Gastrocnemius medialis (tissue), 4 donors: ENCODE data around the gene CAMKV. TPM values are rescaled to one million over a fixed set of nuclear protein-coding genes. Genes with fewer than 3 reads are reported as not detected.

Source experiments
- ATAC-seq, 2 donors: fragments of 150-250 bp; one replicate each; pipeline ENCODE4 v1.9.1; 2016
- DNase-seq, 2 donors: peaks; one replicate each; pipeline ENCODE4 v3.0.0-alpha.2; 2019
- H3K27ac ChIP-seq, 4 donors: fragments of 200-600 bp; sonication (generic); 1 replicate in 1 of 4; 2 replicates in 3 of 4; pipeline ENCODE4 v1.5.1; 2016 to 2018; ENCODE audit warnings: mild to moderate bottlenecking in 2 of 4, moderate library complexity in 1 of 4
- H3K27me3 ChIP-seq, 3 donors: fragments of 200-600 bp; sonication (generic) in 2 of 3; 1 replicate in 1 of 3; 2 replicates in 2 of 3; pipeline versions ENCODE4 v1.5.1 to v1.6.0; 2016 to 2019; ENCODE audit warnings: mild to moderate bottlenecking in 1 of 3, moderate library complexity in 1 of 3
- H3K36me3 ChIP-seq, 2 donors: fragments of 200-600 bp; sonication (generic) in 1 of 2; one replicate each; pipeline ENCODE4 v1.5.1; 2017 to 2018
- H3K4me1 ChIP-seq, 2 donors: fragments of 200-600 bp; sonication (generic) in 1 of 2; one replicate each; pipeline ENCODE4 v1.5.1; 2016 to 2017; ENCODE audit warnings: mild to moderate bottlenecking in 2 of 2
- H3K4me3 ChIP-seq, 4 donors: fragments of 200-600 bp; sonication (generic) in 3 of 4; 1 replicate in 1 of 4; 2 replicates in 3 of 4; pipeline ENCODE4 v1.5.1; 2016 to 2019; ENCODE audit warnings: mild to moderate bottlenecking in 2 of 4
- H3K9me3 ChIP-seq, 3 donors: fragments of 200-600 bp; sonication (generic) in 2 of 3; 1 replicate in 1 of 3; 2 replicates in 2 of 3; pipeline ENCODE4 v1.5.1; 2016 to 2019
- POLR2A ChIP-seq, 2 donors: fragments of 450-650 bp; IDR thresholded peaks; one replicate each; pipeline ENCODE4 v1.6.1; 2017; ENCODE audit warnings: antibody characterized with exemption in 2 of 2, mild to moderate bottlenecking in 2 of 2, moderate library complexity in 2 of 2
- in situ Hi-C, 4 donors: fragments of 200-750 bp; cut with MboI; loops; one replicate each; pipeline versions ENCODE4 v1.15.0 to v1.8.0; 2017; ENCODE audit warnings: low sequenced_read_pairs in 4 of 4
- intact Hi-C: fragments of 100-400 bp; cut with DNase I; formaldehyde crosslinking; loops from one replicate; pipeline ENCODE4 v1.15.1; 2023; ENCODE audit warnings: low total_unique reads
- total RNA-seq, 4 donors: library from RNA; depleted of rRNA; stranded (reverse); fragments of >200 nt; gene quantifications; one replicate each; pipeline versions ENCODE4 v1.1.0 to v1.2.3, GENCODE V29; 2016
- TF ChIP-seq, protein P1 (sequence below), 5 experiments: fragments of 450-650 bp in 3 of 5; fragments of 200-600 bp in 2 of 5; sonication (generic) in 2 of 5; IDR thresholded peaks in 4 of 5; conservative IDR thresholded peaks in 1 of 5; 1 replicate in 4 of 5; 2 replicates in 1 of 5; pipeline ENCODE4 v1.5.1; 2016 to 2019; ENCODE audit warnings: antibody characterized with exemption in 5 of 5, mild to moderate bottlenecking in 3 of 5, moderate library complexity in 3 of 5

Gene CAMKV
- total RNA-seq, 4 donors from 2014 or later, result not detected

DNA sequence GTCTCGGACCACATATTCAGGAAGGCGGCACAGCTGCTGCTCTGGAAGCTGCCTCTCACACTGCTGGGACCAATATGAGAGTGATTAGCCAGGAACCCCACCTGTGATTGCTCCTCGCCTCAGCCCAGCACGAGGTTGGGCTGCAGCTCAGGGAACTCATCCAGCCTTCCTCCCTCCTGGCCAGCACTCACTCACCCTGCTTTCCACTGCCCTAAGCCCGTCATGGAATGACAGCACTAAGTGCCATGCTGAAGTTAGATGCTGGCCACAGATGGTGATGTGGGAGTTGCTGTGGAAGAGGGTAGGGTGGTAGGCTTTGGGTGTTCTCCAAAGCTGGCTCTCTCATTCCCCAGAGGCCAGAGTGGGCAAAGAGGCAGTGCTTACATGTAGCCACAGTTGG lies 26.6 kb upstream of the CAMKV start:
- no peak for TF ChIP-seq POLR2A (IDR thresholded peaks at IDR 0.05)
- TF ChIP-seq, protein P1, sequence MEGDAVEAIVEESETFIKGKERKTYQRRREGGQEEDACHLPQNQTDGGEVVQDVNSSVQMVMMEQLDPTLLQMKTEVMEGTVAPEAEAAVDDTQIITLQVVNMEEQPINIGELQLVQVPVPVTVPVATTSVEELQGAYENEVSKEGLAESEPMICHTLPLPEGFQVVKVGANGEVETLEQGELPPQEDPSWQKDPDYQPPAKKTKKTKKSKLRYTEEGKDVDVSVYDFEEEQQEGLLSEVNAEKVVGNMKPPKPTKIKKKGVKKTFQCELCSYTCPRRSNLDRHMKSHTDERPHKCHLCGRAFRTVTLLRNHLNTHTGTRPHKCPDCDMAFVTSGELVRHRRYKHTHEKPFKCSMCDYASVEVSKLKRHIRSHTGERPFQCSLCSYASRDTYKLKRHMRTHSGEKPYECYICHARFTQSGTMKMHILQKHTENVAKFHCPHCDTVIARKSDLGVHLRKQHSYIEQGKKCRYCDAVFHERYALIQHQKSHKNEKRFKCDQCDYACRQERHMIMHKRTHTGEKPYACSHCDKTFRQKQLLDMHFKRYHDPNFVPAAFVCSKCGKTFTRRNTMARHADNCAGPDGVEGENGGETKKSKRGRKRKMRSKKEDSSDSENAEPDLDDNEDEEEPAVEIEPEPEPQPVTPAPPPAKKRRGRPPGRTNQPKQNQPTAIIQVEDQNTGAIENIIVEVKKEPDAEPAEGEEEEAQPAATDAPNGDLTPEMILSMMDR (IDR thresholded peaks at IDR 0.05 in 4 of 5, conservative IDR thresholded peaks at IDR 0.05 in 1 of 5), result no peak
- Histone ChIP-seq H3K36me3 (no peaks in the 10 kb centered on the region), H3K9me3 (no peaks in the 10 kb centered on the region), H3K4me1 (peaks cover 0 to 7% of the 10 kb centered on the region in 2 donors), H3K27me3 (no peaks in the 10 kb centered on the region), H3K27ac (no peak overlapping the region), H3K4me3 (no peak overlapping the region)
- ATAC-seq (no peak), DNase-seq (no peak)
- in situ Hi-C loops (no loop called here), intact Hi-C loops (no loop called here)

DNA sequence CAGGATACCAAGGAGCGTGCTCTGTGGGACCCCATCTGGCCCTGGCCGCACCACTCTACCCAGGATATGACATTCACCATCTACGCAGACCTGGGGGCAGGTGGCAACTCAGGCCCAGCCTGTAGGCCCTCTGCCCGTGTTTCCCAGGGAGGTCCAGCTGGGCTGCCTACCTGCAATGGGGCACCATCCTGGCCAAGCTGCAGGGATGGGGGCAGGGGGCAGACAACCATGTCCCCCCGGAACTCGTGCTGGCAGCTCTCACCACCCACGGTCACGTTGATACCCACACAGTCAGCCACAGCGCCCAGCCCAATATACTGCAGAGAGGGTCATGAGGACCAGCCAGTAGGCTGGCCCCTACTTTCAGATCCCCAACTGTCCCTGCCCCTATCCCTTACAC lies 26.1 kb upstream of the CAMKV start:
- in situ Hi-C loops, result no loop called here
- H3K36me3 ChIP-seq, result no peaks in the 10 kb centered on the region
- no peaks in the 10 kb centered on the region for H3K9me3 ChIP-seq
- peaks cover 0 to 2% of the 10 kb centered on the region in 2 donors for H3K4me1 ChIP-seq
- DNase-seq, result no peak
- no peak for TF ChIP-seq POLR2A (IDR thresholded peaks at IDR 0.05)
- TF ChIP-seq, protein P1 (IDR thresholded peaks at IDR 0.05 in 4 of 5, conservative IDR thresholded peaks at IDR 0.05 in 1 of 5), result no peak
- intact Hi-C loops, result no loop called here
- no peak for ATAC-seq
- no peak overlapping the region for H3K4me3 ChIP-seq
- H3K27me3 ChIP-seq, result no peaks in the 10 kb centered on the region
- H3K27ac ChIP-seq, result no peak overlapping the region

DNA sequence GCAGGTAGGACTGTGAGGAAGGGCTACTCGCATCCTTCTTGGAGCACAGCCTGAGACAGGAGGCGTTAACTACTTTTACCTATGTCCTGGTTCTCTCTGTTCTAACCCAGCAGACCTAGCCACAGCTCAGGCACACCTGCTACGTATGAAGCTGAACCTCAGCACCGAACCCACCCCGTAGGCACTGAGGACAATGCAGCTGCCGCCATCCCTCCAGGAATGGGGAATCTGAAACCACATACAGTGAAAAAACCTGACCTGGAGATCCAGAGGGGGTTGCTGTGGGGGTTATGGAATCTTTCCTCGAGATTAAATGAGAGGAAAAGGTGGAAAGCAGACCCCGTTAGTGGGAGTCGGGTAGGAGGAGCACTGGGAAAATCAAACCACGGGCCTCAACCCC lies 19.6 kb upstream of the CAMKV start:
- DNase-seq (no peak), ATAC-seq (no peak)
- intact Hi-C loops (no loop called here), in situ Hi-C loops (no loop called here)
- Histone ChIP-seq H3K36me3 (no peaks in the 10 kb centered on the region), H3K27me3 (no peaks in the 10 kb centered on the region), H3K4me1 (no peaks in the 10 kb centered on the region), H3K27ac (no peak overlapping the region), H3K9me3 (no peaks in the 10 kb centered on the region), H3K4me3 (no peak overlapping the region)
- no peak for TF ChIP-seq POLR2A (IDR thresholded peaks at IDR 0.05)
- TF ChIP-seq, protein P1 (IDR thresholded peaks at IDR 0.05 in 4 of 5, conservative IDR thresholded peaks at IDR 0.05 in 1 of 5), result no peak

DNA sequence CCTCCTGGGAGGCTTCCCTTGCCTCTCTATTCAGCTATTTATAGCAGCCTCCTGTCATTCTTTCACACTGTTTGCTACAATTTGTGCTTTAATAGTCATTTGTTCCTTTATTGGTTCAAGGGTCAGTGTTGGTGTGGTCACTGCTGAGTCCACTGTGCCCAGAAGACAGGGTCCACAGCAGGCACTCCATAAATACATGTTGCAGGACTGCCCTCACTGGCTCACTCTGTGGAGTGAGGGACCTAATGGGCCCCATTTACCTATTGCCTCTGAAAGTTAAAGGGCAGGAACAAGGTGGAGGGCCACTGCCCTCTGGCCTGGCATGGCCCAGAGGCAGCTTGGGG lies 17.2 kb upstream of the CAMKV start:
- H3K9me3 ChIP-seq, result no peaks in the 10 kb centered on the region
- H3K36me3 ChIP-seq, result no peaks in the 10 kb centered on the region
- DNase-seq (no peak), ATAC-seq (no peak)
- H3K4me3 ChIP-seq, result no peak overlapping the region
- peaks cover 1 to 9% of the 10 kb centered on the region in 2 donors for H3K4me1 ChIP-seq
- intact Hi-C loops, result no loop called here
- TF ChIP-seq, protein P1 (IDR thresholded peaks at IDR 0.05 in 4 of 5, conservative IDR thresholded peaks at IDR 0.05 in 1 of 5), result no peak
- no peak for TF ChIP-seq POLR2A (IDR thresholded peaks at IDR 0.05)
- H3K27me3 ChIP-seq, result no peaks in the 10 kb centered on the region
- H3K27ac ChIP-seq, result no peak overlapping the region
- in situ Hi-C loops, result no loop called here

DNA sequence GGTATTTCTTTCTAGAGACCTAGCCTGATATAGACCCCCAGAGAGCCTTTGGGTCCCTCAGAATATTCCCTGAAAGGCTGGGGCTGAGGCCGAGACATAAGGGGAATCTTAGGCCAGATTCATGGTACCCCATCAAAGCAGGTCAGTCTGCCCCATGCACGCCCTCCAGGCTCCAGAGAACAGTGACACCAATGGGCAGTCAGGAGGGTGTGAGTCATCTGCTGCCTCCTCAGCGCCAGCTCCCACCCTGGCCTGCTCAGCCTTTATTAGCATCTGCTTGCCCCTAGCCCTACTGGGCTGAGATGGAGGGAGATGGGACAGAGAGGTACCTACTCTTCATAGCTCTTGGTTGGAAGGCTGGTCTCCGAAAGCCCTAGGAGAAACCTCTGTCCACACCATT lies 14.3 kb upstream of the CAMKV start:
- in situ Hi-C loops, result no loop called here

More for the DNA sequence above, 14.3 kb upstream of the CAMKV start:
- DNase-seq (no peak), ATAC-seq (no peak)
- Histone ChIP-seq H3K36me3 (no peaks in the 10 kb centered on the region), H3K27me3 (no peaks in the 10 kb centered on the region), H3K4me1 (peaks cover 8 to 23% of the 10 kb centered on the region in 2 donors), H3K27ac (no peak overlapping the region), H3K4me3 (no peak overlapping the region), H3K9me3 (no peaks in the 10 kb centered on the region)
- TF ChIP-seq, protein P1 (IDR thresholded peaks at IDR 0.05 in 4 of 5, conservative IDR thresholded peaks at IDR 0.05 in 1 of 5), result no peak
- TF ChIP-seq POLR2A (IDR thresholded peaks at IDR 0.05), result no peak
- intact Hi-C loops, result no loop called here
